Measurements from ENCODE around the gene NPAS3. TPM values are rescaled to one million over a fixed set of nuclear protein-coding genes. Genes with fewer than 3 reads are reported as not detected.

The NPAS3 gene
- total RNA-seq, 3 donors from 2014 or later = 0.96 to 4.0 (median 2.0) TPM

- no peak for DNase-seq (ENCODE audit: low spot score in 2 of 2)
- H3K27ac ChIP-seq = no peak overlapping the region
These were observed 465.4 kb downstream of the NPAS3 start for GRCh38 chr14:33404054-33404453.

GRCh38 chr14:33404964-33405574 lies 466.4 kb downstream of the NPAS3 start:
- TF ChIP-seq POLR2A (IDR thresholded peaks at IDR 0.05) (no peak), POLR2AphosphoS5 (IDR thresholded peaks at IDR 0.05) (no peak), CTCF (IDR thresholded peaks at IDR 0.05) (no peak)
- no peaks in the 10 kb centered on the region for H3K4me1 ChIP-seq
- intact Hi-C loops (cut with DNase I; ENCODE audit: low total_unique reads) = no loop called here
- no peaks in the 10 kb centered on the region for H3K27me3 ChIP-seq
- H3K27ac ChIP-seq = no peak overlapping the region
- DNase-seq (ENCODE audit: low spot score in 2 of 2) = no peak
- peaks cover 7 to 12% of the 10 kb centered on the region in 2 donors for H3K9me3 ChIP-seq
- no peaks in the 10 kb centered on the region for H3K36me3 ChIP-seq
- H3K4me3 ChIP-seq = no peak overlapping the region

More at GRCh38 chr14:33404054-33404453, 465.4 kb downstream of the NPAS3 start:
- no peaks in the 10 kb centered on the region for H3K27me3 ChIP-seq
- intact Hi-C loops (cut with DNase I; ENCODE audit: low total_unique reads) = no loop called here
- H3K4me3 ChIP-seq = no peak overlapping the region
- H3K4me1 ChIP-seq = no peaks in the 10 kb centered on the region
- TF ChIP-seq POLR2A (IDR thresholded peaks at IDR 0.05) (no peak), POLR2AphosphoS5 (IDR thresholded peaks at IDR 0.05) (no peak), CTCF (IDR thresholded peaks at IDR 0.05) (no peak)
- H3K9me3 ChIP-seq = peaks cover 7 to 12% of the 10 kb centered on the region in 2 donors
- no peaks in the 10 kb centered on the region for H3K36me3 ChIP-seq

GRCh38 chr14:33406766-33407165 lies 468.1 kb downstream of the NPAS3 start:
- H3K9me3 ChIP-seq = peaks cover 7 to 12% of the 10 kb centered on the region in 2 donors
- DNase-seq (ENCODE audit: low spot score in 2 of 2) = no peak
- intact Hi-C loops (cut with DNase I; ENCODE audit: low total_unique reads) = no loop called here
- H3K27me3 ChIP-seq = no peaks in the 10 kb centered on the region
- no peak overlapping the region for H3K27ac ChIP-seq
- no peaks in the 10 kb centered on the region for H3K36me3 ChIP-seq
- H3K4me3 ChIP-seq = no peak overlapping the region
- no peaks in the 10 kb centered on the region for H3K4me1 ChIP-seq
- TF ChIP-seq POLR2AphosphoS5 (IDR thresholded peaks at IDR 0.05) = no peak
- TF ChIP-seq POLR2A (IDR thresholded peaks at IDR 0.05) = no peak
- TF ChIP-seq CTCF (IDR thresholded peaks at IDR 0.05) = no peak

- Histone ChIP-seq H3K4me3 (no peak overlapping the region), H3K9me3 (peaks cover 7 to 12% of the 10 kb centered on the region in 2 donors), H3K4me1 (no peaks in the 10 kb centered on the region), H3K27ac (no peak overlapping the region), H3K27me3 (no peaks in the 10 kb centered on the region), H3K36me3 (no peaks in the 10 kb centered on the region)
- intact Hi-C loops (cut with DNase I; ENCODE audit: low total_unique reads) = no loop called here
- peak in 1 of 2 donors; percentile 17 for DNase-seq (ENCODE audit: low spot score in 2 of 2)
- TF ChIP-seq POLR2AphosphoS5 (IDR thresholded peaks at IDR 0.05) = no peak
- TF ChIP-seq POLR2A (IDR thresholded peaks at IDR 0.05) = no peak
- TF ChIP-seq CTCF (IDR thresholded peaks at IDR 0.05) = no peak
These were observed 469.6 kb downstream of the NPAS3 start for GRCh38 chr14:33408291-33408690.

- no peaks in the 10 kb centered on the region for H3K9me3 ChIP-seq
- H3K36me3 ChIP-seq = no peaks in the 10 kb centered on the region
- TF ChIP-seq POLR2A (IDR thresholded peaks at IDR 0.05) (no peak), POLR2AphosphoS5 (IDR thresholded peaks at IDR 0.05) (no peak), CTCF (IDR thresholded peaks at IDR 0.05) (no peak)
- no peaks in the 10 kb centered on the region for H3K4me1 ChIP-seq
- no peak overlapping the region for H3K27ac ChIP-seq
- intact Hi-C loops (cut with DNase I; ENCODE audit: low total_unique reads) = no loop called here
- no peak for DNase-seq (ENCODE audit: low spot score in 2 of 2)
- H3K4me3 ChIP-seq = no peak overlapping the region
- H3K27me3 ChIP-seq = no peaks in the 10 kb centered on the region
These were observed 473.8 kb downstream of the NPAS3 start for GRCh38 chr14:33412450-33412849.

Data from breast epithelium (tissue), 4 donors.